ENCODE measurements around the gene ADSL. TPM values are rescaled to one million over a fixed set of nuclear protein-coding genes. Genes with fewer than 3 reads are reported as not detected.

The ADSL gene
- total and polyA plus RNA-seq, 2 donors (not counting 1 experiment from before 2014, with no cell fraction given) = 61.0 to 63.8 TPM

- Histone ChIP-seq H2AFZ (ENCODE audit: insufficient read depth, low read depth, low read length, poor library complexity, severe bottlenecking) (no peak overlapping the region), H3K4me1 (ENCODE audit: control insufficient read depth in 2 of 2, insufficient read depth in 2 of 2, low read length in 2 of 2) (peaks cover 34 to 35% of the 10 kb centered on the region in 2 donors), H4K20me1 (ENCODE audit: control insufficient read depth, insufficient read depth, low read length, poor library complexity, severe bottlenecking) (peaks cover 13% of the 10 kb centered on the region), H3K4me3 (ENCODE audit: control extremely low read depth in 1 of 5, extremely low read depth in 1 of 5, insufficient read depth in 1 of 5, low read depth in 2 of 5, low read length in 4 of 5) (no peak overlapping the region), H3K9me3 (ENCODE audit: control extremely low read depth in 1 of 3, control insufficient read depth in 2 of 3, insufficient read depth in 1 of 3, low read length in 2 of 3) (no peaks in the 10 kb centered on the region), H3K9ac (ENCODE audit: low read length) (no peak overlapping the region), H3K36me3 (replicated peaks in 1 of 2; ENCODE audit: control extremely low read depth in 1 of 2, control insufficient read depth in 1 of 2, extremely low read depth in 1 of 2, insufficient read depth in 2 of 2, low read length in 1 of 2) (peaks cover 0 to 72% of the 10 kb centered on the region in 2 experiments), H3K27ac (ENCODE audit: low read length in 2 of 2) (no peak overlapping the region), H3K27me3 (replicated peaks in 1 of 4; ENCODE audit: control extremely low read depth in 1 of 4, control insufficient read depth in 3 of 4, insufficient read depth in 4 of 4, low read length in 3 of 4) (no peaks in the 10 kb centered on the region), H3K79me2 (ENCODE audit: control insufficient read depth, insufficient read depth, low read length) (peaks cover 26% of the 10 kb centered on the region), H3K4me2 (replicated peaks; ENCODE audit: low read depth, low read length, poor library complexity, severe bottlenecking) (no peak overlapping the region)
- TF ChIP-seq EZH2 (IDR thresholded peaks at IDR 0.05; ENCODE audit: borderline replicate concordance, insufficient read depth, low read depth, low read length, poor library complexity, severe bottlenecking) = no peak
- TF ChIP-seq, protein P1, sequence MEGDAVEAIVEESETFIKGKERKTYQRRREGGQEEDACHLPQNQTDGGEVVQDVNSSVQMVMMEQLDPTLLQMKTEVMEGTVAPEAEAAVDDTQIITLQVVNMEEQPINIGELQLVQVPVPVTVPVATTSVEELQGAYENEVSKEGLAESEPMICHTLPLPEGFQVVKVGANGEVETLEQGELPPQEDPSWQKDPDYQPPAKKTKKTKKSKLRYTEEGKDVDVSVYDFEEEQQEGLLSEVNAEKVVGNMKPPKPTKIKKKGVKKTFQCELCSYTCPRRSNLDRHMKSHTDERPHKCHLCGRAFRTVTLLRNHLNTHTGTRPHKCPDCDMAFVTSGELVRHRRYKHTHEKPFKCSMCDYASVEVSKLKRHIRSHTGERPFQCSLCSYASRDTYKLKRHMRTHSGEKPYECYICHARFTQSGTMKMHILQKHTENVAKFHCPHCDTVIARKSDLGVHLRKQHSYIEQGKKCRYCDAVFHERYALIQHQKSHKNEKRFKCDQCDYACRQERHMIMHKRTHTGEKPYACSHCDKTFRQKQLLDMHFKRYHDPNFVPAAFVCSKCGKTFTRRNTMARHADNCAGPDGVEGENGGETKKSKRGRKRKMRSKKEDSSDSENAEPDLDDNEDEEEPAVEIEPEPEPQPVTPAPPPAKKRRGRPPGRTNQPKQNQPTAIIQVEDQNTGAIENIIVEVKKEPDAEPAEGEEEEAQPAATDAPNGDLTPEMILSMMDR (IDR thresholded peaks at IDR 0.05) = no peak
- intact Hi-C loops (cut with micrococcal nuclease) = loop anchor here (10.0 kb wide), 1 partner anchor 55 kb away; no protein-coding TSS in a partner anchor
- WGBS (ENCODE audit: insufficient coverage) = 97% methylated on average over 9 of the region's 11 CpGs
- H3K27me3 Mint-ChIP-seq = no peaks in the 10 kb centered on the region
- no peak overlapping the region for H3K4me3 Mint-ChIP-seq
- no peak for ATAC-seq (ENCODE audit: low read depth)
- ChIA-PET CTCF (interaction anchor here (1.2 to 1.3 kb wide), 2 partner anchors 9 to 27 kb away, joined by 4 to 5 read pairs; no protein-coding TSS in a partner anchor), POLR2A (interaction anchor here (0.8 to 1.0 kb wide), 2 partner anchors 11 to 25 kb away, joined by 3 read pairs; no protein-coding TSS in a partner anchor)
- H3K27ac Mint-ChIP-seq = no peak overlapping the region
- H3K4me1 Mint-ChIP-seq = peaks cover 30% of the 10 kb centered on the region
- no peak for DNase-seq
- H3K9me3 Mint-ChIP-seq (ENCODE audit: insufficient read depth) = no peaks in the 10 kb centered on the region
Measured at GRCh38 chr22:40409613-40410113, 63.4 kb downstream of the ADSL start.

DNA sequence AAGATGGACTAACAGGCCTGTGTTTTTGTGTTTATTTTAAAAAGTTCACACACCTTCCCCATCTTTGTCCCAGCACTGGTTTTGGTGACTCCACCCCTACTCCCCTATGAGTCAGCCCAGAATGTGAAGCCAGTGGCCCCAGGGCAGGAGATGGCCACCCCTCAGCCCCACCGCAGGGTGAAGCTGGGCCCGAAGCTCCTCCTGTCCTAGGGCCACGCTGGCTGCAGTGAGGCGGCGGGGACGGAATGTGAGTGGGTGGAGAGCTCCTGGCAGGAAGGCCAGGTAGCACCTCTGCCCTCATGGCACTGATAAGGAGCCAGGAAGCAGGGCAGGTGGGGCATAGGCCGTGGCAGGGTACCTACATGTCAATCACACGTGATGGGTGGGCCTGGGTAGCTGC is 64.0 kb downstream of the ADSL start:
- TF ChIP-seq, protein P1 (IDR thresholded peaks at IDR 0.05) = no peak
- no peak for TF ChIP-seq EZH2 (IDR thresholded peaks at IDR 0.05; ENCODE audit: borderline replicate concordance, insufficient read depth, low read depth, low read length, poor library complexity, severe bottlenecking)
- ATAC-seq (ENCODE audit: low read depth) (no peak), DNase-seq (no peak)
- Histone ChIP-seq H3K4me3 (ENCODE audit: control extremely low read depth in 1 of 5, extremely low read depth in 1 of 5, insufficient read depth in 1 of 5, low read depth in 2 of 5, low read length in 4 of 5) (no peak overlapping the region), H3K4me1 (ENCODE audit: control insufficient read depth in 2 of 2, insufficient read depth in 2 of 2, low read length in 2 of 2) (peaks cover 40 to 41% of the 10 kb centered on the region in 2 donors), H3K27me3 (replicated peaks in 1 of 4; ENCODE audit: control extremely low read depth in 1 of 4, control insufficient read depth in 3 of 4, insufficient read depth in 4 of 4, low read length in 3 of 4) (no peaks in the 10 kb centered on the region), H3K9me3 (ENCODE audit: control extremely low read depth in 1 of 3, control insufficient read depth in 2 of 3, insufficient read depth in 1 of 3, low read length in 2 of 3) (no peaks in the 10 kb centered on the region), H3K9ac (ENCODE audit: low read length) (no peak overlapping the region), H3K36me3 (replicated peaks in 1 of 2; ENCODE audit: control extremely low read depth in 1 of 2, control insufficient read depth in 1 of 2, extremely low read depth in 1 of 2, insufficient read depth in 2 of 2, low read length in 1 of 2) (peaks cover 0 to 66% of the 10 kb centered on the region in 2 experiments), H4K20me1 (ENCODE audit: control insufficient read depth, insufficient read depth, low read length, poor library complexity, severe bottlenecking) (peaks cover 13% of the 10 kb centered on the region), H2AFZ (ENCODE audit: insufficient read depth, low read depth, low read length, poor library complexity, severe bottlenecking) (no peak overlapping the region), H3K27ac (ENCODE audit: low read length in 2 of 2) (no peak overlapping the region), H3K4me2 (replicated peaks; ENCODE audit: low read depth, low read length, poor library complexity, severe bottlenecking) (no peak overlapping the region), H3K79me2 (ENCODE audit: control insufficient read depth, insufficient read depth, low read length) (peaks cover 20% of the 10 kb centered on the region)
- intact Hi-C loops (cut with micrococcal nuclease) = loop anchor here (10.0 kb wide), 1 partner anchor 55 kb away; no protein-coding TSS in a partner anchor
- ChIA-PET POLR2A (interaction anchor here (0.8 to 1.0 kb wide), 2 partner anchors 11 to 25 kb away, joined by 3 read pairs; no protein-coding TSS in a partner anchor), CTCF (interaction anchor here (0.8 to 1.3 kb wide), 3 partner anchors 10 to 76 kb away, joined by 3 to 5 read pairs (median 4); no protein-coding TSS in a partner anchor)
- H3K9me3 Mint-ChIP-seq (ENCODE audit: insufficient read depth) = no peaks in the 10 kb centered on the region
- no peak overlapping the region for H3K4me3 Mint-ChIP-seq
- H3K27ac Mint-ChIP-seq = peak overlapping the region; percentile 32
- 98% methylated on average over 4 of the region's 8 CpGs for WGBS (ENCODE audit: insufficient coverage)
- no peaks in the 10 kb centered on the region for H3K27me3 Mint-ChIP-seq
- H3K4me1 Mint-ChIP-seq = peaks cover 36% of the 10 kb centered on the region

Data from B cell (primary cell).